IPS-20b (cell line): ENCODE data around the gene SLC35F3.
"Not testable (repeated sequence)": the region's sequence is repeated elsewhere in the genome, so short reads cannot be mapped to it uniquely, and the experiment has no call there.

Source experiments
- H3K27ac ChIP-seq: one replicate; pipeline ENCODE4 v1.5.1; 2013; ENCODE audit warnings: low read length
- H3K27me3 ChIP-seq: 2 replicates; pipeline ENCODE4 v1.6.1; 2013; ENCODE audit warnings: mild to moderate bottlenecking, low read length, inconsistent platforms; ENCODE audit not compliant: insufficient read depth
- H3K36me3 ChIP-seq: 2 replicates; pipeline ENCODE4 v1.6.1; 2013; ENCODE audit warnings: low read depth, mild to moderate bottlenecking, inconsistent platforms, low read length, moderate library complexity; ENCODE audit not compliant: insufficient read depth
- H3K4me1 ChIP-seq: 2 replicates; pipeline ENCODE4 v1.6.1; 2013; ENCODE audit warnings: mild to moderate bottlenecking, control low read depth, inconsistent platforms, low read length, moderate library complexity; ENCODE audit not compliant: insufficient read depth
- H3K4me3 ChIP-seq: 2 replicates; pipeline ENCODE4 v1.5.1; 2013; ENCODE audit warnings: mild to moderate bottlenecking, low read length, inconsistent platforms
- H3K9ac ChIP-seq: 2 replicates; pipeline ENCODE4 v1.6.1; 2013; ENCODE audit warnings: low read depth, mild to moderate bottlenecking, inconsistent platforms, low read length, moderate library complexity
- H3K9me3 ChIP-seq: 2 replicates; pipeline ENCODE4 v1.6.1; 2013; ENCODE audit warnings: mild to moderate bottlenecking, low read depth, low read length, inconsistent platforms; ENCODE audit not compliant: insufficient read depth

Gene SLC35F3

DNA sequence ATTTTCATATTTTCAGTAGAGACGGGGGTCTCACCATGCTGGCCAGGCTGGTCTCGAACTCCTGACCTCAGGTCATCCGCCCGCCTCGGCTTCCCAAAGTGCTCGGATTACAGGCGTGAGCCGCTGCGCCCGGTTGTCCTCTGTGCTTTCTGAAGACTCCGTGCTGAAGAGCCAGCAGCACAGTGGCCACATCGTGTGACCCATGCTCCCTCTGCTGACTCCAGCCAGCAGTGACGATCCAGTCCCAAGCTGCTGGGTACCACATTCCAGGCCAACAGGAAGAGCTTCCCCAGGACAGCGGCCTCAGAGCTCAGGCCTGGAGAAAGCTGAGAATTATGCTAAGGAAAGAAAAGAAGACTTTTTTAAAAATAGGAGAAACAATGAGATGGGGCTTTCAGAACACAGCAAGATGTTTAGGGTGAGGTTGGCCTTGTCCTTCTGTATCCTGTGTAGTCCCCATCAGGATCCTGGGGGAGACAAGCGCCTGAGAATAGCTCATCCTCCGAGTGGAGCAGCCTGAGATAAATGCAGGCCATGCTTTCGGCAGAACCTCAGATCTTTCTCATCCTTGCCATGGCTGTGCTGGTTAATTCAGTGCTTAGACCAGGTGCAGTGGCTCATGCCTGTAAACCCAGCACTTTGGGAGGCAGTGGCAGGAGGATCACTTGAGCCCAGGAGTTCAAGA lies 207.1 kb downstream of the SLC35F3 start:
- Histone ChIP-seq H3K36me3 (no peaks in the 10 kb centered on the region), H3K27ac (no peak overlapping the region), H3K27me3 (no peaks in the 10 kb centered on the region; the same call in 1 of the 2 replicates), H3K9ac (no peak overlapping the region), H3K4me1 (no peaks in the 10 kb centered on the region), H3K9me3 (no peaks in the 10 kb centered on the region), H3K4me3 (no peak overlapping the region)

DNA sequence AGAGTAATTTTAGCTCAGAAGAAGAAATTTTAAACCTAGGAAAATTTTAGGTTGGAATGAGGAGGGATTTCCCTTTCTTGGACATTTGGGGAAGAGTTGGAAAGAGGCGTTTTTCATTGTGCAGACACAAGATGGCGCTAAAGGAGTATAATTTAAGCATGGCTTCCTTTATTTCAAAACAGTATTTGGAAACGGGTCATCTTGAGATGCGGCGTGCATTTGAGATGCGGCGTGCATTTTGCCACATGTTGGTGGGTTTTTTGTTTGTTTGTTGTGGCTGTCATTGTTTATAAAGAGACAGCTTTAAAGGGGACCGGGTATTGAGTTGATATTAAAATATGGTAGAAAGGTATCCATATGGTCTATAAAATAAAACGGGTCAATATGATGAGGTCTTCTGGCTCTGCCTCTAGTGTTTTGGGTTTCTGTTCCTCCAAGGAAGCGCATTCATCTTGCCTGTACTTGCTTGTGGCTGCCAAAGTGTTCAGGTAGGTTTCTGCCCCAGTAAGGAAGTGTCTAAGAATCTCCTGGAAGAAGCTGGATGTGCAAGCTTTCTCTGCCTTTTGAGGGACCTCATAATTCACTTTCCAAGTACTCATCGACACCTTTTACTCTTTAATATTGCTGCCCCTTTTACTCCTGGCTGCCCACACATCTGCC lies 210.3 kb downstream of the SLC35F3 start:
- no peaks in the 10 kb centered on the region; the same call in 1 of the 2 replicates for H3K27me3 ChIP-seq
- H3K4me3 ChIP-seq, result no peak overlapping the region; the same call in 1 of the 2 replicates
- no peak overlapping the region for H3K9ac ChIP-seq
- no peaks in the 10 kb centered on the region for H3K9me3 ChIP-seq
- no peak overlapping the region for H3K27ac ChIP-seq
- H3K36me3 ChIP-seq, result no peaks in the 10 kb centered on the region
- H3K4me1 ChIP-seq, result no peaks in the 10 kb centered on the region

DNA sequence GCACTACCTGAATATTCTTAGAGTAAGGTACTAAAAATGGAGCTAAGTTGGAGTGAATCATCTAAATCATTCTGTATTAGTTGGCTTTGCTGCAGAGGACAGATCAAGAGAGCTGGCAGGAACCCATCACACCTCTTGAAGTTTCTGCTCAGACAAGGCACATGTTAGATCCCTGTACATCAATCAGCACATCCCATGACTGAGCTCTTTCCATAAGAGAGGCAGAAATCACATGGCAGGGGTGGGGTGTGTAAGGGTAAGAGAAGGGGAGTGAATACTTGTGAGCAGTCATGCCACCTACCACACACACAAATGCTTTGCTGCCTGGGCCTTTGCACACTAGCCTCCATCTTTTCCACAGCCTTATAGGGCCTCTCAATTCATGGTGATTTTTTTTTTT lies 214.4 kb downstream of the SLC35F3 start:
- H3K4me3 ChIP-seq, result no peak overlapping the region
- H3K27me3 ChIP-seq, result no peaks in the 10 kb centered on the region; the same call in 1 of the 2 replicates
- H3K36me3 ChIP-seq, result no peaks in the 10 kb centered on the region
- H3K9me3 ChIP-seq, result no peaks in the 10 kb centered on the region; the same call in 1 of the 2 replicates
- H3K4me1 ChIP-seq, result no peaks in the 10 kb centered on the region
- no peak overlapping the region for H3K9ac ChIP-seq
- H3K27ac ChIP-seq, result no peak overlapping the region

DNA sequence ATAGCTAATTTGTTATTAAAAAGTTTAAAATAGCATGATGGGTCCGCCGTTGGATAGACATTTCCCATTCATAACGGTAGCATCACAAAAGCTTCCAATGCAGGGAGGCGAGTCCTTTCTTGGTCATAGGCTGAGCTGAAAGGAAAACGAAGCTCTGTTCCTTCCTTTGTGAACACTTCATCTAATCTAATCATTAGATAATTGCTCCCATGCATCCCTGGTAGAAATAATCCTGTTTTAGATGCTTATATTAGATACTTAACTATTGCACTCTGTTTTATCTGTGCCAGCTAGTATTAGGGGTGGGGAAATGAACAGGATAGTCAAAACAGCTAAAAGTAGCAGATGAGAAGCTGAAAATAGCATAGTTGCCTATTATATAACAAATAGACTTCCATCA lies 215.0 kb downstream of the SLC35F3 start:
- no peaks in the 10 kb centered on the region for H3K4me1 ChIP-seq
- no peak overlapping the region for H3K27ac ChIP-seq
- no peak overlapping the region for H3K4me3 ChIP-seq
- H3K9ac ChIP-seq, result no peak overlapping the region
- H3K27me3 ChIP-seq, result no peaks in the 10 kb centered on the region; the same call in none of the 2 replicates
- H3K36me3 ChIP-seq, result no peaks in the 10 kb centered on the region
- H3K9me3 ChIP-seq, result no peaks in the 10 kb centered on the region; the same call in 1 of the 2 replicates

DNA sequence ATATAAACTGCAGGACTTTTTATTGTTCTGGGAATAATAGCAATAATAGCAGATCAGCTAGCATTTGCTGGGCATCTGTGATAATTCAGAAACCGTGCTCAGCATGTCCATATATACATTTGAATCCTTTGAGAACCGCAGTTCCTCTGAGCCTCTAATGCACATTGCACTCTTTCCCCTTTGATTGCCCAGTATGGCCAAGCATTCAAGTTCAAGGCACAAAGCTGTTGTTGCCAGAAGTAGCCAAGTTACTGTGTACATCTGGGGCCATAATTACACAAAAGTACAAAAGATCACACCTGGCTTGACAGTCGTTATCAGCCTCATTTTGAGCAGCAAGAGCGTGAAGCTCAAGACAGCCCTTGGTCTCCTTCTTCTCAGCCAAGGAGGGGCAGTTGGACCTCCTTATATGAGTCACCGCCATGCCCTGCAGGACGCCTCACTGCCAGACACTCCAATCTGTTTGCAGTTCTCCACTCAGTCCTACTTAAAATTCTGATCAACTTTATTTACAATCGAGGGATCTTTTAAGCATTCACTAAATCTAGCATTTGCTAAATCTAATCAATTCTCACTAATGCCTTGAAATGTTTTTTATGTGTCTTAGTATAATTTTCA lies 216.0 kb downstream of the SLC35F3 start:
- no peaks in the 10 kb centered on the region; the same call in 1 of the 2 replicates for H3K9me3 ChIP-seq
- peaks cover 6% of the 10 kb centered on the region for H3K27me3 ChIP-seq
- H3K4me1 ChIP-seq, result no peaks in the 10 kb centered on the region
- H3K9ac ChIP-seq, result no peak overlapping the region
- H3K27ac ChIP-seq, result no peak overlapping the region
- no peak overlapping the region for H3K4me3 ChIP-seq
- no peaks in the 10 kb centered on the region for H3K36me3 ChIP-seq

DNA sequence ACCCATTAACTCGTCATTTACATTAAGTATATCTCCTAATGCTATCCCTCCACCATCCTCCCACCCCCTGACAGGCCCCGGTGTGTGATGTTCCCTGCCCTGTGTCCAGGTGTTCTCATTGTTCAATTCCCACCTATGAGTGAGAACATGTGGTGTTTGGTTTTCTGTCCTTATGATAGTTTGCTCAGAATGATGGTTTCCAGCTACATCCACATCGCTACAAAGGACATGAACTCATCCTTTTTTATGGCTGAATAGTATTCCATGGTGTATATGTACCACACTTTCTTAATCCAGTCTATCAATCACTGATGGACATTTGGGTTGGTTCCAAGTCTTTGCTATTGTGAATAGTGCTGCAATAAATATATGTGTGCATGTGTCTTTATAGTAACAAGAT lies 217.2 kb downstream of the SLC35F3 start:
- not testable (repeated sequence) for H3K4me3 ChIP-seq, H3K27me3 ChIP-seq, H3K36me3 ChIP-seq, H3K9me3 ChIP-seq, H3K27ac ChIP-seq, H3K4me1 ChIP-seq, H3K9ac ChIP-seq

DNA sequence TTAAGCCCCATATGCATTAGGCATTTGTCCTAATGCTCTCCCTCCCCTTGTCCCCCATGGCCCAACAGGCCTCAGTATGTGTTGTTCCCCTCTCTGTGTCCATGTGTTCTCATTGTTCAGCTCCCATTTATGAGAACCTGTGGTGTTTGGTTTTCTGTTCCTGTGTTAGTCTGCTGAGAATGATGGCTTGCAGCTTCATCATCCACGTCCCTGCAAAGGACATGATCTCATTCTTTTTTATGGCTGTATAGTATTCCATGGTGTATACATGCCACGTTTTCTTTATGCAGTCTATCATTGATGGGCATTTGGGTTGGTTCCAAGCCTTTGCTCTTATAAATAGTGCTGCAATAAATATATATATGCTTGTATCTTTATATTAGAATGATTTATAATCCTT lies 218.1 kb downstream of the SLC35F3 start:
- not testable (repeated sequence) for H3K27me3 ChIP-seq, H3K27ac ChIP-seq

DNA sequence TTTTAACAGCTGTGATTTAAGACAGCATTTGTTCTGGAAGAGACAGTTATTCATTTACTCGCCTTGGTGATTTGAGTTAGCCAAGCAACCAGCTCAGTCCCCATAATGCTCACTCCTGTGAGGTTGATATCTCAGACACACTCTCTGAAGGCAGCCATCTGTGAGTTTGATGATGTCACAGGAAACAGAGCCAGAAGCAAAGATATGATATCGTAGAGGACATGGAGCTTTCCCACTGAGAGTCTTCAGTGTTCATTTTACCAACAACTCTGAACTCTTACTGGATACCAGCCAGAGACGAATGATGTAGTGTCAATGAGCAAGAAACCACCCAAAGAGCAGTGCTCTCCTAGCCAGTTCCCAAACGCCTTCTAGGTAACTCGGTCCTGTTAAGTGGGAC lies 219.4 kb downstream of the SLC35F3 start:
- H3K4me1 ChIP-seq, result no peaks in the 10 kb centered on the region; the same call in 1 of the 2 replicates
- H3K27ac ChIP-seq, result no peak overlapping the region
- H3K27me3 ChIP-seq, result peaks cover 6% of the 10 kb centered on the region; the same call in 1 of the 2 replicates
- H3K9me3 ChIP-seq, result no peaks in the 10 kb centered on the region; the same call in 1 of the 2 replicates
- no peaks in the 10 kb centered on the region for H3K36me3 ChIP-seq
- no peak overlapping the region for H3K4me3 ChIP-seq
- no peak overlapping the region for H3K9ac ChIP-seq

More for the DNA sequence above, 218.1 kb downstream of the SLC35F3 start:
- not testable (repeated sequence) for H3K4me1 ChIP-seq, H3K4me3 ChIP-seq, H3K36me3 ChIP-seq, H3K9ac ChIP-seq, H3K9me3 ChIP-seq

DNA sequence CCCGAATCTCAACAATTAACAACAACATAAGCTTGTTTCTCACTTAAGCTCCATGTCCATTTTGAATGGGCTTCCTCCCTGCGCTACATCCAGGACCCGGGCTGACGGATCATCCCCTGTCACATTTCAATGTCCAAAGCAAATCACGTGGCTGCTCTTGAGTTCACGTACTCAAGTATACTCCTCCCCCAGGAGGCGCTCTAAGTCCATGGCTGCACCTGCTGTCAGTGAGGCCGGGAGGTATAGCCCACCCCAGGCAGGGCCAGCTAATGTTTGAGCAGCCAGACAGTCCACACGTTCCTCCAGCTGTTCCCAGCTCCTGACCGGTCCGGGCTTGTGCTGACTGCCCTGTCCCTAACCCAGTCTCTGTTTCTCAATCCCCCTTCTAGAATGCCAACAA lies 220.8 kb downstream of the SLC35F3 start:
- no peak overlapping the region for H3K9ac ChIP-seq
- H3K36me3 ChIP-seq, result no peaks in the 10 kb centered on the region
- no peak overlapping the region for H3K4me3 ChIP-seq
- no peaks in the 10 kb centered on the region; the same call in 1 of the 2 replicates for H3K4me1 ChIP-seq
- H3K27ac ChIP-seq, result no peak overlapping the region
- H3K9me3 ChIP-seq, result no peaks in the 10 kb centered on the region; the same call in 1 of the 2 replicates
- H3K27me3 ChIP-seq, result peaks cover 6% of the 10 kb centered on the region; the same call in 1 of the 2 replicates

DNA sequence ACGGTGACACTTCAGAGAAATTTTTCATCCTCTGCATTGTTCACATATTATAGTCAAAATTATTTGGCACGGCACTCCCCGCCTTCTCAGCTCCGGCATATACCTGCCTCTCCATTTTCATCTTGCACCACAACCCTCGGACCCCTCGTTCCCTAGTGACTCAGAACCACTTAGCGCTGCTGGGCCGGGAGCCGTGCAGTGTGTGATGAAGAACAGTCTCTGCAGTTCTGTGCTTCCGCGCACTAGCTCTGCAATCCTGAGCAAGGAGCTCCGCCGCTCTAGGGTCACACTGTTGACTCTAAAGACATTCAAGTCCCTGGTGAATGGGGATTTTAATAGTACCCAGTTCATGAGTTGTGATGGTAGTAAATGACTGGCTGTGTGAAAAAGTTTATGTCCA lies 221.2 kb downstream of the SLC35F3 start:
- Histone ChIP-seq H3K9ac (no peak overlapping the region), H3K4me1 (no peaks in the 10 kb centered on the region; the same call in 1 of the 2 replicates), H3K36me3 (no peaks in the 10 kb centered on the region), H3K9me3 (no peaks in the 10 kb centered on the region; the same call in 1 of the 2 replicates), H3K4me3 (no peak overlapping the region), H3K27ac (no peak overlapping the region), H3K27me3 (peaks cover 6% of the 10 kb centered on the region; the same call in 1 of the 2 replicates)

DNA sequence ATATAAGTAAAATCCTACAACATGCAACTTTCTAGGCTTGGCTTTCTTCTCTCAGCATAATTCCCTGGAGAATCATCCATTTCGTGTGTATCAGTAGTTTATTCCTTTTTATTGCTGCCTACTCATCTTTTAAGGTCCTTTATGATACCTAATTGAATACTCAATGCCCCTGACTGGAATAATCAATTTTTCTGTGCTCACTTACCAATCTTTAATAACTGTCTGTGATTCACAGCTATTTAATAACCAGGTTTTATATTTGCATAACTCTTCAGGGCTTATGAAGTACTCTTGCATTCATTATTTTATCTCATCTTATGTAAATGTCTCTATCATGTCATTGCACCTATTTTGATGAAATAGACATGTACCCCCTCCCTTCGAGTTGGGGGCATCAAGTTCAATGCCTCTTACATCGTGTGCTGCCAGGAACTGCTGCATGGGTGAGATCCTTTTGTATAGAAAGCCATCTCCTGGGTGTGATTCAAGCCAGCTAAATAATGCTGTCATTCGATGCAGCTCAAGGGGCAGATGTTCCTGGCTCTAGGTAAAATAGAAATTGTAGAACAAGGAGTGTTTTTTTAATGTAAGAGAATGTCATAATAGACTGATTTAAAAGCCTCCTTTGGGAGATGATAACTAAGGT lies 222.7 kb downstream of the SLC35F3 start:
- Histone ChIP-seq H3K27ac (no peak overlapping the region), H3K4me3 (no peak overlapping the region), H3K27me3 (peaks cover 6% of the 10 kb centered on the region; the same call in 1 of the 2 replicates), H3K9me3 (no peaks in the 10 kb centered on the region), H3K9ac (no peak overlapping the region), H3K4me1 (no peaks in the 10 kb centered on the region; the same call in 1 of the 2 replicates), H3K36me3 (no peaks in the 10 kb centered on the region)
